ENCODE results near the gene OLFML2A.
"Not testable (repeated sequence)": the region's sequence is repeated elsewhere in the genome, so short reads cannot be mapped to it uniquely, and the experiment has no call there.

OLFML2A gene

GRCh38 chr9:124776954-124777648 lies at the start of gene OLFML2A:
TSS of gene OLFML2A (plus strand) at chr9:124777133. CDS start at chr9:124777271, 138 bp downstream.
- peak; percentile 58 for DNase-seq (ENCODE audit: low spot score)

- DNase-seq (ENCODE audit: low spot score) = no peak
These were observed 46.2 kb upstream of the OLFML2A start for GRCh38 chr9:124730772-124731171.

GRCh38 chr9:124733964-124734740 lies 42.8 kb upstream of the OLFML2A start:
- no peak for DNase-seq (ENCODE audit: low spot score)

GRCh38 chr9:124734741-124735083 lies 42.2 kb upstream of the OLFML2A start:
- DNase-seq (ENCODE audit: low spot score) = not testable (repeated sequence)

GRCh38 chr9:124735121-124735520 lies 41.8 kb upstream of the OLFML2A start:
- DNase-seq (ENCODE audit: low spot score) = peak; percentile 74

GRCh38 chr9:124738075-124738474 lies 38.9 kb upstream of the OLFML2A start:
- DNase-seq (ENCODE audit: low spot score) = not testable (repeated sequence)

- DNase-seq (ENCODE audit: low spot score) = no peak
These were observed 37.6 kb upstream of the OLFML2A start for GRCh38 chr9:124739360-124739759.

- no peak for DNase-seq (ENCODE audit: low spot score)
These were observed 35.8 kb upstream of the OLFML2A start for GRCh38 chr9:124741149-124741548.

GRCh38 chr9:124741662-124742061 lies 35.3 kb upstream of the OLFML2A start:
- no peak for DNase-seq (ENCODE audit: low spot score)

- DNase-seq (ENCODE audit: low spot score) = no peak
These were observed 34.0 kb upstream of the OLFML2A start for GRCh38 chr9:124742940-124743339.

- DNase-seq (ENCODE audit: low spot score) = peak; percentile 5
These were observed 33.1 kb upstream of the OLFML2A start for GRCh38 chr9:124743686-124744348.

- no peak for DNase-seq (ENCODE audit: low spot score)
These were observed 29.9 kb upstream of the OLFML2A start for GRCh38 chr9:124747065-124747464.

GRCh38 chr9:124749284-124749683 lies 27.6 kb upstream of the OLFML2A start:
- no peak for DNase-seq (ENCODE audit: low spot score)

GRCh38 chr9:124749781-124750180 lies 27.2 kb upstream of the OLFML2A start:
- DNase-seq (ENCODE audit: low spot score) = peak; percentile 9

GRCh38 chr9:124752967-124753366 lies 24.0 kb upstream of the OLFML2A start:
- DNase-seq (ENCODE audit: low spot score) = peak; percentile 62

- DNase-seq (ENCODE audit: low spot score) = peak; percentile 31
These were observed 22.6 kb upstream of the OLFML2A start for GRCh38 chr9:124754289-124754688.

- DNase-seq (ENCODE audit: low spot score) = no peak
These were observed 21.9 kb upstream of the OLFML2A start for GRCh38 chr9:124755061-124755460.

- DNase-seq (ENCODE audit: low spot score) = no peak
These were observed 20.9 kb upstream of the OLFML2A start for GRCh38 chr9:124756011-124756410.

GRCh38 chr9:124757616-124758015 lies 19.3 kb upstream of the OLFML2A start:
- DNase-seq (ENCODE audit: low spot score) = no peak

- DNase-seq (ENCODE audit: low spot score) = no peak
These were observed 18.9 kb upstream of the OLFML2A start for GRCh38 chr9:124758061-124758460.

- no peak for DNase-seq (ENCODE audit: low spot score)
These were observed 18.2 kb upstream of the OLFML2A start for GRCh38 chr9:124758691-124759090.

- no peak for DNase-seq (ENCODE audit: low spot score)
These were observed 17.6 kb upstream of the OLFML2A start for GRCh38 chr9:124759327-124759726.

- DNase-seq (ENCODE audit: low spot score) = no peak
These were observed 16.2 kb upstream of the OLFML2A start for GRCh38 chr9:124760719-124761118.

Data from GM03348 (cell line).